Gastroesophageal sphincter (tissue), 3 donors: ENCODE results near the gene EBI3.
A peak's percentile ranks its signal among the peaks of the same experiment; 100 is the strongest.

ENCODE experiments used
- POLR2A ChIP-seq, 2 donors: fragments of 450-650 bp; IDR thresholded peaks; one replicate each; pipeline ENCODE4 v1.6.1; 2017; ENCODE audit warnings: antibody characterized with exemption in 2 of 2, mild to moderate bottlenecking in 2 of 2, moderate library complexity in 1 of 2
- POLR2AphosphoS5 ChIP-seq: sonication (generic); formaldehyde crosslinking; IDR thresholded peaks from one replicate; pipeline ENCODE4 v1.6.1; 2017; ENCODE audit warnings: antibody characterized with exemption
- TF ChIP-seq, protein P1 (sequence below), 4 experiments: fragments of 200-600 bp in 2 of 4; fragments of 450-650 bp in 2 of 4; sonication (generic) in 1 of 4; IDR thresholded peaks; one replicate each; pipeline ENCODE4 v1.5.1; 2017 to 2019; ENCODE audit warnings: antibody characterized with exemption in 4 of 4, mild to moderate bottlenecking in 2 of 4, moderate library complexity in 2 of 4

GRCh38 chr19:4233282-4233853 lies 4.0 kb downstream of the EBI3 start:
- TF ChIP-seq, protein P1, sequence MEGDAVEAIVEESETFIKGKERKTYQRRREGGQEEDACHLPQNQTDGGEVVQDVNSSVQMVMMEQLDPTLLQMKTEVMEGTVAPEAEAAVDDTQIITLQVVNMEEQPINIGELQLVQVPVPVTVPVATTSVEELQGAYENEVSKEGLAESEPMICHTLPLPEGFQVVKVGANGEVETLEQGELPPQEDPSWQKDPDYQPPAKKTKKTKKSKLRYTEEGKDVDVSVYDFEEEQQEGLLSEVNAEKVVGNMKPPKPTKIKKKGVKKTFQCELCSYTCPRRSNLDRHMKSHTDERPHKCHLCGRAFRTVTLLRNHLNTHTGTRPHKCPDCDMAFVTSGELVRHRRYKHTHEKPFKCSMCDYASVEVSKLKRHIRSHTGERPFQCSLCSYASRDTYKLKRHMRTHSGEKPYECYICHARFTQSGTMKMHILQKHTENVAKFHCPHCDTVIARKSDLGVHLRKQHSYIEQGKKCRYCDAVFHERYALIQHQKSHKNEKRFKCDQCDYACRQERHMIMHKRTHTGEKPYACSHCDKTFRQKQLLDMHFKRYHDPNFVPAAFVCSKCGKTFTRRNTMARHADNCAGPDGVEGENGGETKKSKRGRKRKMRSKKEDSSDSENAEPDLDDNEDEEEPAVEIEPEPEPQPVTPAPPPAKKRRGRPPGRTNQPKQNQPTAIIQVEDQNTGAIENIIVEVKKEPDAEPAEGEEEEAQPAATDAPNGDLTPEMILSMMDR (IDR thresholded peaks at IDR 0.05) = peak in 2 of 4 experiments; percentile 25 to 52
- no peak for TF ChIP-seq POLR2A (IDR thresholded peaks at IDR 0.05)
- TF ChIP-seq POLR2AphosphoS5 = no peak
